GM18909 (cell line): ENCODE results near the gene TMEM238L.

Source experiments
- ATAC-seq: cut with Tn5 transposase; IDR thresholded peaks from one replicate; pipeline ENCODE4 v1.9.1; 2021; ENCODE audit warnings: mild to moderate bottlenecking; ENCODE audit not compliant: unreplicated experiment, poor library complexity

TMEM238L gene

GRCh38 chr17:10806545-10807262 is 2.8 kb upstream of the TMEM238L start:
- ATAC-seq = no peak

- no peak for ATAC-seq
Observed at GRCh38 chr17:10805911-10806310, 2.0 kb upstream of the TMEM238L start.

- no peak for ATAC-seq
Observed at GRCh38 chr17:10804546-10804945, 647 bp upstream of the TMEM238L start.

GRCh38 chr17:10803350-10803749 is 549 bp downstream of the TMEM238L start:
- ATAC-seq = no peak

GRCh38 chr17:10802496-10803284 is 1.2 kb downstream of the TMEM238L start:
- ATAC-seq = no peak

GRCh38 chr17:10799407-10799806 is 4.5 kb downstream of the TMEM238L start:
- no peak for ATAC-seq

GRCh38 chr17:10798910-10799309 is 5.0 kb downstream of the TMEM238L start:
- no peak for ATAC-seq

- ATAC-seq = no peak
Observed at GRCh38 chr17:10798332-10798749, 5.6 kb downstream of the TMEM238L start.

- ATAC-seq = no peak
Observed at GRCh38 chr17:10797476-10798328, 6.2 kb downstream of the TMEM238L start.

- ATAC-seq = no peak
Observed at GRCh38 chr17:10793816-10794215, 10.1 kb downstream of the TMEM238L start.

GRCh38 chr17:10793256-10793655 is 10.6 kb downstream of the TMEM238L start:
- ATAC-seq = no peak

- no peak for ATAC-seq
Observed at GRCh38 chr17:10792151-10792550, 11.7 kb downstream of the TMEM238L start.

GRCh38 chr17:10790491-10791401 is 13.2 kb downstream of the TMEM238L start:
- ATAC-seq = no peak

- ATAC-seq = no peak
Observed at GRCh38 chr17:10789694-10790271, 14.1 kb downstream of the TMEM238L start.

- ATAC-seq = no peak
Observed at GRCh38 chr17:10787306-10788045, 16.4 kb downstream of the TMEM238L start.

- ATAC-seq = no peak
Observed at GRCh38 chr17:10785295-10785694, 18.6 kb downstream of the TMEM238L start.

GRCh38 chr17:10779609-10780008 is 24.3 kb downstream of the TMEM238L start:
- ATAC-seq = no peak

GRCh38 chr17:10777890-10778289 is 26.0 kb downstream of the TMEM238L start:
- no peak for ATAC-seq
